Osteoblast (primary cell): Measurements from ENCODE around the gene OLFM1. TPM values are rescaled to one million over a fixed set of nuclear protein-coding genes. Genes with fewer than 3 reads are reported as not detected.

Source experiments
- DNase-seq: peaks from one replicate; pipeline ENCODE4 v3.0.0; 2011; ENCODE audit warnings: low spot score, mixed read lengths; ENCODE audit not compliant: insufficient read length; ENCODE audit errors: missing footprints
- H2AFZ ChIP-seq: 2 replicates; pipeline ENCODE4 v1.6.0; 2011; ENCODE audit warnings: mild to moderate bottlenecking, low read length
- H3K27ac ChIP-seq: 2 replicates; pipeline ENCODE4 v1.5.1; 2011; ENCODE audit warnings: mild to moderate bottlenecking, low read depth, low read length, moderate library complexity
- H3K27me3 ChIP-seq: 2 replicates; pipeline ENCODE4 v1.6.0; 2012; ENCODE audit warnings: mild to moderate bottlenecking, control low read depth, inconsistent platforms, low read length, moderate library complexity; ENCODE audit not compliant: insufficient read depth
- H3K36me3 ChIP-seq: 2 replicates; pipeline ENCODE4 v1.5.1; 2011; ENCODE audit warnings: mild to moderate bottlenecking, low read length, control low read depth, moderate library complexity; ENCODE audit not compliant: insufficient read depth
- H3K4me1 ChIP-seq: 2 replicates; pipeline ENCODE4 v1.5.1; 2011; ENCODE audit warnings: mild to moderate bottlenecking, low read length, control low read depth, moderate library complexity; ENCODE audit not compliant: insufficient read depth
- H3K4me2 ChIP-seq: 2 replicates; pipeline ENCODE4 v1.6.0; 2011; ENCODE audit warnings: mild to moderate bottlenecking, low read length; ENCODE audit not compliant: insufficient read depth
- H3K4me3 ChIP-seq: fragments of 200-600 bp; sonication (generic); 3 replicates; pipeline ENCODE4 v1.5.1; 2012; ENCODE audit warnings: mild to moderate bottlenecking, low read length, inconsistent platforms; ENCODE audit not compliant: insufficient read depth
- H3K79me2 ChIP-seq: 2 replicates; pipeline ENCODE4 v1.6.0; 2012; ENCODE audit warnings: mild to moderate bottlenecking, low read length, control low read depth, inconsistent platforms; ENCODE audit not compliant: insufficient read depth
- H3K9me3 ChIP-seq: 2 replicates; pipeline ENCODE4 v1.5.1; 2011; ENCODE audit warnings: low read depth, low read length, control low read depth
- H4K20me1 ChIP-seq: 2 replicates; pipeline ENCODE4 v1.6.0; 2012; ENCODE audit warnings: mild to moderate bottlenecking, low read length, control low read depth; ENCODE audit not compliant: insufficient read depth
- total RNA-seq: library from RNA; depleted of rRNA; stranded (reverse); fragments of >200 nt; gene quantifications from 2 replicates; pipeline ENCODE4 v1.2.3, GENCODE V29; 2012
- TF ChIP-seq, protein P1 (sequence below): IDR thresholded peaks from 2 replicates; pipeline ENCODE4 v1.5.1; 2011; ENCODE audit warnings: mild to moderate bottlenecking, low read depth, low read length, moderate library complexity; ENCODE audit errors: extremely low read depth

Gene OLFM1
- total RNA-seq, 1 donor: under 0.01 TPM

GRCh38 chr9:135087899-135088347 is 455 bp downstream of the OLFM1 start:
- no peak overlapping the region for H3K4me3 ChIP-seq
- H3K79me2 ChIP-seq: no peaks in the 10 kb centered on the region
- no peak overlapping the region for H3K27ac ChIP-seq
- no peaks in the 10 kb centered on the region for H3K36me3 ChIP-seq
- no peaks in the 10 kb centered on the region for H4K20me1 ChIP-seq
- no peaks in the 10 kb centered on the region for H3K9me3 ChIP-seq
- no peak overlapping the region for H2AFZ ChIP-seq
- TF ChIP-seq, protein P1, sequence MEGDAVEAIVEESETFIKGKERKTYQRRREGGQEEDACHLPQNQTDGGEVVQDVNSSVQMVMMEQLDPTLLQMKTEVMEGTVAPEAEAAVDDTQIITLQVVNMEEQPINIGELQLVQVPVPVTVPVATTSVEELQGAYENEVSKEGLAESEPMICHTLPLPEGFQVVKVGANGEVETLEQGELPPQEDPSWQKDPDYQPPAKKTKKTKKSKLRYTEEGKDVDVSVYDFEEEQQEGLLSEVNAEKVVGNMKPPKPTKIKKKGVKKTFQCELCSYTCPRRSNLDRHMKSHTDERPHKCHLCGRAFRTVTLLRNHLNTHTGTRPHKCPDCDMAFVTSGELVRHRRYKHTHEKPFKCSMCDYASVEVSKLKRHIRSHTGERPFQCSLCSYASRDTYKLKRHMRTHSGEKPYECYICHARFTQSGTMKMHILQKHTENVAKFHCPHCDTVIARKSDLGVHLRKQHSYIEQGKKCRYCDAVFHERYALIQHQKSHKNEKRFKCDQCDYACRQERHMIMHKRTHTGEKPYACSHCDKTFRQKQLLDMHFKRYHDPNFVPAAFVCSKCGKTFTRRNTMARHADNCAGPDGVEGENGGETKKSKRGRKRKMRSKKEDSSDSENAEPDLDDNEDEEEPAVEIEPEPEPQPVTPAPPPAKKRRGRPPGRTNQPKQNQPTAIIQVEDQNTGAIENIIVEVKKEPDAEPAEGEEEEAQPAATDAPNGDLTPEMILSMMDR: no peak
- H3K4me1 ChIP-seq: no peaks in the 10 kb centered on the region
- peaks cover 22% of the 10 kb centered on the region for H3K27me3 ChIP-seq
- no peak overlapping the region for H3K4me2 ChIP-seq
- DNase-seq: no peak

DNA sequence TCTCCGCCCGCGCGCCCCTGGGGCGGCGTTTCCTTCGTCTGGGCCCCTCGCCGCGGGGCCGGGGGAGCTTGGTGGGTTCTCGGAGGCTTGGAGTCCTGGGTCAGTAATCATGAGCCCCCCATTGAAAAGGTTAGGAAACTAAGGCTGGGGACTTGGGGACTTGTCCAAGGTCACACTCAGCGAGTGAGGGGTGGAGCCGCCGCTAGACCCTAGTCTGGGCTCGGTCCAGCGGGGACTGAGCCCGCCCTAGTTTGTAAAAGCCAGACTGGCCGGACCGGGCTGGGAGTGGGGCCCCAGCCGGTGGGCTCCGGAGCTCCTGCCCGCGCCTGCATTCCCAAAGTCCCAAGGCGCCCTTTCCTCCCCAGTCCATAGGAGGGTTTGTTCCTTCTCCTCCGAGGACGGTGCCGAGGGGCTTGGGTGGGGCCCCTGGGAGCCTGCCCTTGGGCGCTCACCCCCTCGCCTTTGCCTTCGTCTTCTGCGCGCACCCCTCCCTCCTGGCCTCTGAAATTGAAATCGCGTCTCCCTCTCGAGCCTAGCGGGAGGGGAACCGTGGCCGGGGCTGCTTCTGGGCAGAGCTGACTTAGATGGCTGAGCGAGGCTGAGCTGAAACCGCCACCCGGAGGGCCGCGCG is 995 bp downstream of the OLFM1 start:
- DNase-seq: no peak
- H2AFZ ChIP-seq: no peak overlapping the region
- no peak overlapping the region for H3K4me3 ChIP-seq
- TF ChIP-seq, protein P1: no peak
- H3K4me1 ChIP-seq: no peaks in the 10 kb centered on the region
- no peak overlapping the region for H3K4me2 ChIP-seq
- H3K27ac ChIP-seq: no peak overlapping the region
- peaks cover 20% of the 10 kb centered on the region for H3K27me3 ChIP-seq
- H3K36me3 ChIP-seq: no peaks in the 10 kb centered on the region
- H4K20me1 ChIP-seq: no peaks in the 10 kb centered on the region
- no peaks in the 10 kb centered on the region for H3K79me2 ChIP-seq
- H3K9me3 ChIP-seq: no peaks in the 10 kb centered on the region

- TF ChIP-seq, protein P1: no peak
- Histone ChIP-seq H3K4me2 (no peak overlapping the region), H3K27me3 (peaks cover 20% of the 10 kb centered on the region), H3K36me3 (no peaks in the 10 kb centered on the region), H3K9me3 (no peaks in the 10 kb centered on the region), H2AFZ (no peak overlapping the region), H3K4me1 (no peaks in the 10 kb centered on the region), H3K79me2 (no peaks in the 10 kb centered on the region), H4K20me1 (no peaks in the 10 kb centered on the region), H3K27ac (no peak overlapping the region), H3K4me3 (no peak overlapping the region)
- no peak for DNase-seq
Measured at GRCh38 chr9:135088979-135089847, 1.7 kb downstream of the OLFM1 start.

DNA sequence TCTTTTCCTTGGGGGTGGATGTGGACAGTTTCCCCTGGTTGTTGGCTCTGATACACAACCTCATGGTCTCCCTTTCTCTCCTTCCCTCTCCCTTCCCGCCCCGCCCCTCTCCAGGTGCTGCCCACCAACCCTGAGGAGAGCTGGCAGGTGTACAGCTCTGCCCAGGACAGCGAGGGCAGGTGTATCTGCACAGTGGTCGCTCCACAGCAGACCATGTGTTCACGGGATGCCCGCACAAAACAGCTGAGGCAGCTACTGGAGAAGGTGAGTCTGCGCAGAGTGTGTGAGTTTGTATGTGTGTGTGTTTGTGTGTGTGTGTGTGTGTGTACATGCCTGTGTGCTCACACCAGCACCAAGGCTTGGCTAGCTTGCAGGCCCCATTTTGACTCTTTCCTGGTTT is 2.6 kb downstream of the OLFM1 start:
- no peak overlapping the region for H2AFZ ChIP-seq
- no peaks in the 10 kb centered on the region for H3K9me3 ChIP-seq
- no peaks in the 10 kb centered on the region for H4K20me1 ChIP-seq
- H3K27ac ChIP-seq: no peak overlapping the region
- no peaks in the 10 kb centered on the region for H3K4me1 ChIP-seq
- no peak for DNase-seq
- TF ChIP-seq, protein P1: no peak
- no peaks in the 10 kb centered on the region for H3K36me3 ChIP-seq
- no peak overlapping the region for H3K4me3 ChIP-seq
- no peak overlapping the region for H3K4me2 ChIP-seq
- H3K27me3 ChIP-seq: peaks cover 20% of the 10 kb centered on the region
- H3K79me2 ChIP-seq: no peaks in the 10 kb centered on the region
